Measurements from ENCODE around the gene WDR76. TPM values are rescaled to one million over a fixed set of nuclear protein-coding genes. Genes with fewer than 3 reads are reported as not detected.

WDR76 gene
- total RNA-seq, 4 donors from 2014 or later = 5.1 to 12.0 (median 8.2) TPM

- no peaks in the 10 kb centered on the region for H3K9me3 ChIP-seq
- no peak for DNase-seq (ENCODE audit: extremely low spot score)
- no peak overlapping the region for H3K4me3 ChIP-seq
These were observed 51.6 kb downstream of the WDR76 start for GRCh38 chr15:43878446-43878845.

GRCh38 chr15:43879386-43880355 lies 52.9 kb downstream of the WDR76 start:
- no peaks in the 10 kb centered on the region for H3K9me3 ChIP-seq
- H3K4me1 ChIP-seq = peaks cover 0 to 11% (median 0%) of the 10 kb centered on the region in 4 donors
- intact Hi-C loops (cut with DNase I) = no loop called here
- TF ChIP-seq POLR2A (IDR thresholded peaks at IDR 0.05; ENCODE audit: low read depth) (no peak), CTCF (IDR thresholded peaks at IDR 0.05) (no peak), EP300 (IDR thresholded peaks at IDR 0.05) (no peak), POLR2AphosphoS5 (IDR thresholded peaks at IDR 0.05) (no peak)
- H3K36me3 ChIP-seq = peaks cover 0 to 5% (median under 1%) of the 10 kb centered on the region in 4 donors
- H3K27me3 ChIP-seq = no peaks in the 10 kb centered on the region
- WGBS = 90% methylated on average over 13 of the region's 15 CpGs
- H3K4me3 ChIP-seq = no peak overlapping the region
- H3K27ac ChIP-seq (replicated peaks in 1 of 4) = no peak overlapping the region
- DNase-seq (ENCODE audit: extremely low spot score) = no peak

More at GRCh38 chr15:43878446-43878845, 51.6 kb downstream of the WDR76 start:
- intact Hi-C loops (cut with DNase I) = no loop called here
- WGBS = 97% methylated on average over 2 of the region's 2 CpGs
- no peak for TF ChIP-seq CTCF (IDR thresholded peaks at IDR 0.05)
- no peak for TF ChIP-seq POLR2A (IDR thresholded peaks at IDR 0.05; ENCODE audit: low read depth)
- TF ChIP-seq POLR2AphosphoS5 (IDR thresholded peaks at IDR 0.05) = no peak
- no peak for TF ChIP-seq EP300 (IDR thresholded peaks at IDR 0.05)
- no peaks in the 10 kb centered on the region for H3K27me3 ChIP-seq
- peaks cover 0 to 11% (median 0%) of the 10 kb centered on the region in 4 donors for H3K4me1 ChIP-seq
- peaks cover 5 to 8% (median 6%) of the 10 kb centered on the region in 4 donors for H3K36me3 ChIP-seq
- no peak overlapping the region for H3K27ac ChIP-seq (replicated peaks in 1 of 4)

- intact Hi-C loops (cut with DNase I) = no loop called here
- no peak overlapping the region for H3K27ac ChIP-seq (replicated peaks in 1 of 4)
- WGBS = 92% methylated on average over 5 of the region's 5 CpGs
- peaks cover 0 to 11% (median 0%) of the 10 kb centered on the region in 4 donors for H3K4me1 ChIP-seq
- TF ChIP-seq POLR2AphosphoS5 (IDR thresholded peaks at IDR 0.05) (no peak), CTCF (IDR thresholded peaks at IDR 0.05) (no peak), EP300 (IDR thresholded peaks at IDR 0.05) (no peak), POLR2A (IDR thresholded peaks at IDR 0.05; ENCODE audit: low read depth) (no peak)
- H3K4me3 ChIP-seq = no peak overlapping the region
- peaks cover 0 to 5% (median 0%) of the 10 kb centered on the region in 4 donors for H3K36me3 ChIP-seq
- H3K27me3 ChIP-seq = peaks cover 0 to 6% (median 0%) of the 10 kb centered on the region in 4 donors
- H3K9me3 ChIP-seq = no peaks in the 10 kb centered on the region
- DNase-seq (ENCODE audit: extremely low spot score) = no peak
These were observed 53.8 kb downstream of the WDR76 start for GRCh38 chr15:43880406-43881194.

DNA sequence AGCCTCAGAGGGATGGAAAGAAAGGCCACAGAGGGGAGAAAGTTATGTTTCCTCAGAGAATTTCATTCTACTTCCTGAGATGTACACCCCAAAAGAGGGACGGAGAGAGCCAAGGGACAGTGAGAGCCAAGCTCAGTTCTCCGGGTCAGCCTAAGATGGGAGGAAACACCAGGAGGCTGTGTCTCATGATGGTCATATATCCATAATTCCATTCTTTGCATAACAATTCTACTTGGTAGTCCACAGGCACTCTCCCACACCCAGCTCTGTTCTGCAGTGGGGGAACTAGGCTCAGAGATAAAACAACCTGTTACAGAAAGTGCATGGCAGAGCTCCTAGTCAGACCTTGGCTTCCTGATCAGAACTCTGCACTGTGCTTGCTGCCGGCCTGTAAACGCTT lies 54.4 kb downstream of the WDR76 start:
- WGBS = 98% methylated on average over 4 of the region's 4 CpGs
- intact Hi-C loops (cut with DNase I) = no loop called here
- TF ChIP-seq EP300 (IDR thresholded peaks at IDR 0.05) (no peak), CTCF (IDR thresholded peaks at IDR 0.05) (no peak), POLR2A (IDR thresholded peaks at IDR 0.05; ENCODE audit: low read depth) (no peak)
- Histone ChIP-seq H3K4me3 (no peak overlapping the region), H3K36me3 (peaks cover 0 to 5% (median 0%) of the 10 kb centered on the region in 4 donors), H3K4me1 (peaks cover 0 to 11% (median 0%) of the 10 kb centered on the region in 4 donors), H3K9me3 (no peaks in the 10 kb centered on the region), H3K27me3 (peaks cover 0 to 9% (median 0%) of the 10 kb centered on the region in 4 donors), H3K27ac (replicated peaks in 1 of 4) (no peak overlapping the region)
- no peak for DNase-seq (ENCODE audit: extremely low spot score)

Data from esophagus muscularis mucosa (tissue), 4 donors.